Measurements from ENCODE around the gene ELMO1. TPM values are rescaled to one million over a fixed set of nuclear protein-coding genes. Genes with fewer than 3 reads are reported as not detected.
A peak's percentile ranks its signal among the peaks of the same experiment; 100 is the strongest.

ELMO1 gene
- total and polyA plus RNA-seq, 4 donors, result 6.7 to 51.5 (median 14.8) TPM

DNA sequence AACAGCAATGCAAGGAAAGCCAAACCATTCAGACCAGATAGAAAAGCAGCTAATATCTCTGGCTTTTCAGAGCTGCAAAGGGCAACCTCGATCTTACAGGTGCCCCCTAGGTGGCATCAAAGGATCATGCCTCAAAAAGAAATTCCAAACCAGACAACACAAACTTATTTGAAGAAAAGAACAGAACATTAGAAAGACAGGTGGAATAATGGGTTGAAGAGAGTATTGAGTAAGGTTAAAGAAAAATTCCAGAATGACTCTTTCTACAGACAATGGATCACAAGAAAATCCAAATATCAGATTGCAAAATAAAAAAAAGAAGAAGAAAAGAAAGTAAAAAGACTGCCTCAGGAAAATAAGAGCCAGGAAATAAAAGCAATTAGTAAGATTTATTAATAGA is 213.7 kb downstream of the ELMO1 start:
- Histone ChIP-seq H3K27ac (ENCODE audit: low read depth in 1 of 2, low read length in 2 of 2) (no peak overlapping the region), H3K9me3 (ENCODE audit: control insufficient read depth in 4 of 4, low read length in 3 of 4) (no peaks in the 10 kb centered on the region), H3K27me3 (ENCODE audit: control insufficient read depth in 4 of 4, insufficient read depth in 4 of 4, low read length in 3 of 4) (no peaks in the 10 kb centered on the region), H3K36me3 (ENCODE audit: control insufficient read depth in 4 of 4, insufficient read depth in 3 of 4, low read depth in 1 of 4, low read length in 3 of 4) (peaks cover 0 to 6% (median 3%) of the 10 kb centered on the region in 4 donors), H3K4me3 (ENCODE audit: low read depth in 1 of 3, low read length in 3 of 3) (no peak overlapping the region), H3K9ac (ENCODE audit: low read depth in 1 of 2, low read length in 2 of 2) (no peak overlapping the region), H3K4me1 (ENCODE audit: control insufficient read depth in 4 of 4, insufficient read depth in 4 of 4, low read length in 3 of 4) (no peaks in the 10 kb centered on the region)
- DNase-seq (ENCODE audit: low spot score), result no peak
- WGBS, result 48% methylated on average over 1 of the region's 1 CpG
- TF ChIP-seq JUND (IDR thresholded peaks at IDR 0.05) (no peak), EGR1 (IDR thresholded peaks at IDR 0.05; ENCODE audit: low read depth in 2 of 2) (no peak), FOXA2 (IDR thresholded peaks at IDR 0.05) (no peak), RAD21 (IDR thresholded peaks at IDR 0.05) (peak; percentile 88), FOXA1 (IDR thresholded peaks at IDR 0.05) (no peak), HNF4G (IDR thresholded peaks at IDR 0.05) (no peak)
- TF ChIP-seq, protein P1, sequence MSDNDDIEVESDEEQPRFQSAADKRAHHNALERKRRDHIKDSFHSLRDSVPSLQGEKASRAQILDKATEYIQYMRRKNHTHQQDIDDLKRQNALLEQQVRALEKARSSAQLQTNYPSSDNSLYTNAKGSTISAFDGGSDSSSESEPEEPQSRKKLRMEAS (IDR thresholded peaks at IDR 0.05), result no peak
- TF ChIP-seq, protein P2, sequence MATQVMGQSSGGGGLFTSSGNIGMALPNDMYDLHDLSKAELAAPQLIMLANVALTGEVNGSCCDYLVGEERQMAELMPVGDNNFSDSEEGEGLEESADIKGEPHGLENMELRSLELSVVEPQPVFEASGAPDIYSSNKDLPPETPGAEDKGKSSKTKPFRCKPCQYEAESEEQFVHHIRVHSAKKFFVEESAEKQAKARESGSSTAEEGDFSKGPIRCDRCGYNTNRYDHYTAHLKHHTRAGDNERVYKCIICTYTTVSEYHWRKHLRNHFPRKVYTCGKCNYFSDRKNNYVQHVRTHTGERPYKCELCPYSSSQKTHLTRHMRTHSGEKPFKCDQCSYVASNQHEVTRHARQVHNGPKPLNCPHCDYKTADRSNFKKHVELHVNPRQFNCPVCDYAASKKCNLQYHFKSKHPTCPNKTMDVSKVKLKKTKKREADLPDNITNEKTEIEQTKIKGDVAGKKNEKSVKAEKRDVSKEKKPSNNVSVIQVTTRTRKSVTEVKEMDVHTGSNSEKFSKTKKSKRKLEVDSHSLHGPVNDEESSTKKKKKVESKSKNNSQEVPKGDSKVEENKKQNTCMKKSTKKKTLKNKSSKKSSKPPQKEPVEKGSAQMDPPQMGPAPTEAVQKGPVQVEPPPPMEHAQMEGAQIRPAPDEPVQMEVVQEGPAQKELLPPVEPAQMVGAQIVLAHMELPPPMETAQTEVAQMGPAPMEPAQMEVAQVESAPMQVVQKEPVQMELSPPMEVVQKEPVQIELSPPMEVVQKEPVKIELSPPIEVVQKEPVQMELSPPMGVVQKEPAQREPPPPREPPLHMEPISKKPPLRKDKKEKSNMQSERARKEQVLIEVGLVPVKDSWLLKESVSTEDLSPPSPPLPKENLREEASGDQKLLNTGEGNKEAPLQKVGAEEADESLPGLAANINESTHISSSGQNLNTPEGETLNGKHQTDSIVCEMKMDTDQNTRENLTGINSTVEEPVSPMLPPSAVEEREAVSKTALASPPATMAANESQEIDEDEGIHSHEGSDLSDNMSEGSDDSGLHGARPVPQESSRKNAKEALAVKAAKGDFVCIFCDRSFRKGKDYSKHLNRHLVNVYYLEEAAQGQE (IDR thresholded peaks at IDR 0.05), result no peak
- TF ChIP-seq, protein P3, sequence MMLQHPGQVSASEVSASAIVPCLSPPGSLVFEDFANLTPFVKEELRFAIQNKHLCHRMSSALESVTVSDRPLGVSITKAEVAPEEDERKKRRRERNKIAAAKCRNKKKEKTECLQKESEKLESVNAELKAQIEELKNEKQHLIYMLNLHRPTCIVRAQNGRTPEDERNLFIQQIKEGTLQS (IDR thresholded peaks at IDR 0.05), result no peak
- TF ChIP-seq, protein P4, sequence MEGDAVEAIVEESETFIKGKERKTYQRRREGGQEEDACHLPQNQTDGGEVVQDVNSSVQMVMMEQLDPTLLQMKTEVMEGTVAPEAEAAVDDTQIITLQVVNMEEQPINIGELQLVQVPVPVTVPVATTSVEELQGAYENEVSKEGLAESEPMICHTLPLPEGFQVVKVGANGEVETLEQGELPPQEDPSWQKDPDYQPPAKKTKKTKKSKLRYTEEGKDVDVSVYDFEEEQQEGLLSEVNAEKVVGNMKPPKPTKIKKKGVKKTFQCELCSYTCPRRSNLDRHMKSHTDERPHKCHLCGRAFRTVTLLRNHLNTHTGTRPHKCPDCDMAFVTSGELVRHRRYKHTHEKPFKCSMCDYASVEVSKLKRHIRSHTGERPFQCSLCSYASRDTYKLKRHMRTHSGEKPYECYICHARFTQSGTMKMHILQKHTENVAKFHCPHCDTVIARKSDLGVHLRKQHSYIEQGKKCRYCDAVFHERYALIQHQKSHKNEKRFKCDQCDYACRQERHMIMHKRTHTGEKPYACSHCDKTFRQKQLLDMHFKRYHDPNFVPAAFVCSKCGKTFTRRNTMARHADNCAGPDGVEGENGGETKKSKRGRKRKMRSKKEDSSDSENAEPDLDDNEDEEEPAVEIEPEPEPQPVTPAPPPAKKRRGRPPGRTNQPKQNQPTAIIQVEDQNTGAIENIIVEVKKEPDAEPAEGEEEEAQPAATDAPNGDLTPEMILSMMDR (IDR thresholded peaks at IDR 0.05; ENCODE audit: low read depth, low read length, missing input control), result peak; percentile 53

DNA sequence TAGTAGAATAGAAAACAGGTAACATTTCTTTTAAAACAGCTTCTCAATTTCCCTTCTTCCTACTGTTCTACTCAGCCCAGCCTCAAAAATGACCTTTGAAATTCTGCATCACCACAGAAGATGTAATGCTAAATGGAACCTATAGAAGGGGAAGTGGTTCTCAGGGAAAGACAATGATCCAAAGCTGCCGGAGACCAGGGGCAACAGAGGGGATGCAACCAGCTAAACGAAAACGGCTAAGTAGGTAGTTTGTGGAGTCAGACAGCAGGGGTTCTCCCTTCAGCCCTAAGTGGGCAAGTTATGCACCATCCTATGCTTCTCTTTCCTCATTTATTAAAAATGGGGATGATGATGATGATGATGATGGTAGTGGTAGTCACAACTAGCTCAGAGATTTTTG is 214.3 kb downstream of the ELMO1 start:
- Histone ChIP-seq H3K9me3 (ENCODE audit: control insufficient read depth in 4 of 4, low read length in 3 of 4) (no peaks in the 10 kb centered on the region), H3K4me3 (ENCODE audit: low read depth in 1 of 3, low read length in 3 of 3) (no peak overlapping the region), H3K27ac (ENCODE audit: low read depth in 1 of 2, low read length in 2 of 2) (no peak overlapping the region), H3K27me3 (ENCODE audit: control insufficient read depth in 4 of 4, insufficient read depth in 4 of 4, low read length in 3 of 4) (no peaks in the 10 kb centered on the region), H3K4me1 (ENCODE audit: control insufficient read depth in 4 of 4, insufficient read depth in 4 of 4, low read length in 3 of 4) (no peaks in the 10 kb centered on the region), H3K9ac (ENCODE audit: low read depth in 1 of 2, low read length in 2 of 2) (no peak overlapping the region), H3K36me3 (ENCODE audit: control insufficient read depth in 4 of 4, insufficient read depth in 3 of 4, low read depth in 1 of 4, low read length in 3 of 4) (peaks cover 0 to 6% (median 3%) of the 10 kb centered on the region in 4 donors)
- TF ChIP-seq FOXA2 (IDR thresholded peaks at IDR 0.05), result no peak
- TF ChIP-seq, protein P2 (IDR thresholded peaks at IDR 0.05), result no peak
- TF ChIP-seq EGR1 (IDR thresholded peaks at IDR 0.05; ENCODE audit: low read depth in 2 of 2), result no peak
- TF ChIP-seq, protein P1 (IDR thresholded peaks at IDR 0.05), result no peak
- WGBS, result 85% methylated on average over 3 of the region's 3 CpGs
- no peak for DNase-seq (ENCODE audit: low spot score)

Data from liver (tissue), 9 donors.